A673 (cell line): ENCODE results near the gene PEX5L. TPM values are rescaled to one million over a fixed set of nuclear protein-coding genes. Genes with fewer than 3 reads are reported as not detected.
"Not testable (repeated sequence)": the region's sequence is repeated elsewhere in the genome, so short reads cannot be mapped to it uniquely, and the experiment has no call there.

Experiments
- BruUV-seq: library from RNA; stranded (reverse); fragments of 400-500 nt; replicated peaks from 2 replicates; lab custom pipeline; 2021; lab: Mats Ljungman, UMichigan
- CTCF ChIA-PET: fragments of 300-600 bp; sonication (Branson Sonifier 250); formaldehyde crosslinking; loops from one replicate; lab custom pipeline; 2022; ENCODE audit warnings: antibody characterized with exemption; lab: Charles Lee
- POLR2A ChIA-PET: fragments of 300-600 bp; sonication (Branson Sonifier 250); formaldehyde crosslinking; loops from one replicate; lab custom pipeline; 2022; ENCODE audit warnings: antibody characterized with exemption; ENCODE audit not compliant: low non-redundant PET; lab: Charles Lee
- DNase-seq: peaks from one replicate; pipeline ENCODE4 v3.0.0-alpha.2; 2015; ENCODE audit warnings: low spot score
- H3K27ac ChIP-seq: fragments of 200-600 bp; sonication (generic); 2 replicates; pipeline ENCODE4 v1.5.1; 2016; ENCODE audit warnings: mixed run types, low read depth, mild to moderate bottlenecking, mixed read lengths, antibody characterized with exemption, low read length; ENCODE audit not compliant: poor library complexity, severe bottlenecking
- H3K27me3 ChIP-seq: fragments of 200-600 bp; sonication (generic); replicated peaks from 2 replicates; pipeline ENCODE4 v1.6.1; 2017; ENCODE audit warnings: mixed run types, low read depth, mild to moderate bottlenecking, mixed read lengths, antibody characterized with exemption, low read length; ENCODE audit not compliant: insufficient read depth, poor library complexity
- H3K36me3 ChIP-seq: fragments of 200-600 bp; sonication (generic); 2 replicates; pipeline ENCODE4 v1.6.1; 2016; ENCODE audit warnings: mixed run types, mild to moderate bottlenecking, mixed read lengths, antibody characterized with exemption, low read length; ENCODE audit not compliant: insufficient read depth, poor library complexity, severe bottlenecking
- H3K4me1 ChIP-seq: fragments of 200-600 bp; sonication (generic); 2 replicates; pipeline ENCODE4 v1.6.1; 2017; ENCODE audit warnings: mixed run types, mild to moderate bottlenecking, mixed read lengths, antibody characterized with exemption, low read length; ENCODE audit not compliant: insufficient read depth, poor library complexity, severe bottlenecking
- H3K4me3 ChIP-seq: fragments of 200-600 bp; sonication (generic); 2 replicates; pipeline ENCODE4 v1.5.1; 2016; ENCODE audit warnings: low read depth, mixed run types, mild to moderate bottlenecking, mixed read lengths, low read length; ENCODE audit not compliant: poor library complexity, severe bottlenecking
- H3K9me3 ChIP-seq: fragments of 200-600 bp; sonication (generic); 2 replicates; pipeline ENCODE4 v1.6.1; 2016; ENCODE audit warnings: mixed run types, low read depth, mild to moderate bottlenecking, mixed read lengths, antibody characterized with exemption, low read length; ENCODE audit not compliant: poor library complexity, severe bottlenecking
- CTCF ChIP-seq: fragments of 300-800, 200-600 bp; sonication (generic); conservative IDR thresholded peaks from 2 replicates; pipeline ENCODE4 v1.5.1; 2017; ENCODE audit warnings: low read depth, mild to moderate bottlenecking, antibody characterized with exemption, low read length, moderate library complexity, mixed read lengths
- EZH2 ChIP-seq: fragments of 200-600 bp; sonication (generic); IDR thresholded peaks from 2 replicates; pipeline ENCODE4 v1.6.1; 2017; ENCODE audit warnings: borderline replicate concordance, low read depth, mild to moderate bottlenecking, mixed read lengths, antibody characterized with exemption, low read length; ENCODE audit not compliant: poor library complexity, severe bottlenecking
- intact Hi-C: fragments of 100-400 bp; cut with micrococcal nuclease; formaldehyde crosslinking; loops from one replicate; pipeline ENCODE4 v1.10.0; 2022; ENCODE audit not compliant: unreplicated experiment
- total RNA-seq: library from RNA; stranded (reverse); gene quantifications from 2 replicates; pipeline ENCODE4 v1.2.3, GENCODE V29; 2021

PEX5L gene
- total RNA-seq, 1 experiment from 2014 or later = not detected

- no peak overlapping the region for H3K4me3 ChIP-seq
- POLR2A ChIA-PET = no interaction called here
- TF ChIP-seq CTCF = no peak
- no peak for TF ChIP-seq EZH2
These were observed 247.7 kb downstream of the PEX5L start for GRCh38 chr3:179788996-179789395.

GRCh38 chr3:179782841-179783240, 253.9 kb downstream of the PEX5L start:
- CTCF ChIA-PET = not testable (repeated sequence)

More at GRCh38 chr3:179788996-179789395, 247.7 kb downstream of the PEX5L start:
- H3K4me1 ChIP-seq = no peaks in the 10 kb centered on the region
- no TSS peak for BruUV-seq
- no peak for DNase-seq
- no peaks in the 10 kb centered on the region for H3K27me3 ChIP-seq
- intact Hi-C loops = no loop called here
- peaks cover 5% of the 10 kb centered on the region for H3K36me3 ChIP-seq
- no peaks in the 10 kb centered on the region for H3K9me3 ChIP-seq
- no peak overlapping the region for H3K27ac ChIP-seq
- CTCF ChIA-PET = no interaction called here

GRCh38 chr3:179775416-179776122, 261.2 kb downstream of the PEX5L start:
- DNase-seq = no peak
- ChIA-PET POLR2A (no interaction called here), CTCF (no interaction called here)
- H3K36me3 ChIP-seq = peaks cover 12% of the 10 kb centered on the region
- intact Hi-C loops = no loop called here
- no TSS peak for BruUV-seq
- H3K27ac ChIP-seq = no peak overlapping the region
- H3K4me1 ChIP-seq = peaks cover 26% of the 10 kb centered on the region
- H3K4me3 ChIP-seq = no peak overlapping the region
- TF ChIP-seq CTCF = no peak
- no peak for TF ChIP-seq EZH2
- peaks cover 5% of the 10 kb centered on the region for H3K9me3 ChIP-seq
- H3K27me3 ChIP-seq = no peaks in the 10 kb centered on the region

More at GRCh38 chr3:179782841-179783240, 253.9 kb downstream of the PEX5L start:
- H3K27me3 ChIP-seq, H3K27ac ChIP-seq, DNase-seq, POLR2A ChIA-PET, H3K4me1 ChIP-seq, intact Hi-C loops, H3K9me3 ChIP-seq, BruUV-seq, H3K4me3 ChIP-seq: not testable (repeated sequence)
- peaks cover 19% of the 10 kb centered on the region for H3K36me3 ChIP-seq

GRCh38 chr3:179772297-179772696, 264.4 kb downstream of the PEX5L start:
- no peak for DNase-seq
- TF ChIP-seq CTCF = no peak
- Histone ChIP-seq H3K36me3 (no peaks in the 10 kb centered on the region), H3K4me1 (peaks cover 59% of the 10 kb centered on the region), H3K27ac (peak overlapping the region; percentile 74), H3K9me3 (no peaks in the 10 kb centered on the region), H3K27me3 (no peaks in the 10 kb centered on the region), H3K4me3 (no peak overlapping the region)
- POLR2A ChIA-PET = no interaction called here
- CTCF ChIA-PET = no interaction called here
- intact Hi-C loops = no loop called here
- BruUV-seq = no TSS peak
